MCF 10A (cell line): Measurements from ENCODE around the gene EHD4. TPM values are rescaled to one million over a fixed set of nuclear protein-coding genes. Genes with fewer than 3 reads are reported as not detected.

Experiments
- BruUV-seq: library from RNA; stranded (reverse); fragments of 400-500 nt; replicated peaks from 2 replicates; lab custom pipeline; 2021; lab: Mats Ljungman, UMichigan
- CTCF ChIA-PET: fragments of 300-600 bp; sonication (Branson Sonifier 250); formaldehyde crosslinking; extraction: SDS; loops from one replicate; lab custom pipeline; 2021; ENCODE audit warnings: antibody characterized with exemption, inconsistent platforms; lab: Yijun Ruan, JAX
- POLR2A ChIA-PET: fragments of 300-600, 350-650 bp; sonication (Branson Sonifier 250); formaldehyde crosslinking; extraction: SDS; loops from one replicate; lab custom pipeline; 2020; ENCODE audit warnings: antibody characterized with exemption, inconsistent platforms; lab: Yijun Ruan, JAX
- DNase-seq: peaks from one replicate; pipeline ENCODE4 v3.0.0-alpha.2; 2018; ENCODE audit not compliant: unreplicated experiment
- H3K27ac Mint-ChIP-seq: one replicate; pipeline ENCODE4 v1.8.0; 2022; ENCODE audit warnings: mild to moderate bottlenecking, low read depth, mixed read lengths; ENCODE audit not compliant: unreplicated experiment
- H3K27me3 Mint-ChIP-seq: one replicate; pipeline ENCODE4 v1.8.0; 2022; ENCODE audit warnings: mixed read lengths; ENCODE audit not compliant: insufficient read depth, unreplicated experiment
- H3K36me3 Mint-ChIP-seq: one replicate; pipeline ENCODE4 v1.8.0; 2022; ENCODE audit warnings: mild to moderate bottlenecking, moderate library complexity, mixed read lengths; ENCODE audit not compliant: insufficient read depth, unreplicated experiment
- H3K4me1 Mint-ChIP-seq: one replicate; pipeline ENCODE4 v1.8.0; 2022; ENCODE audit warnings: mixed read lengths; ENCODE audit not compliant: insufficient read depth, unreplicated experiment
- H3K4me3 Mint-ChIP-seq: one replicate; pipeline ENCODE4 v1.8.0; 2022; ENCODE audit warnings: mild to moderate bottlenecking, moderate library complexity, mixed read lengths; ENCODE audit not compliant: unreplicated experiment
- H3K9me3 Mint-ChIP-seq: one replicate; pipeline ENCODE4 v1.8.0; 2022; ENCODE audit warnings: mixed read lengths; ENCODE audit not compliant: unreplicated experiment
- CTCF ChIP-seq: fragments of 200-600 bp; IDR thresholded peaks from one replicate; pipeline ENCODE4 v1.8.0; 2022; ENCODE audit warnings: antibody characterized with exemption, mild to moderate bottlenecking; ENCODE audit not compliant: unreplicated experiment
- intact Hi-C: fragments of 100-400 bp; cut with micrococcal nuclease; formaldehyde crosslinking; loops from 2 replicates; pipeline ENCODE4 v1.14.1; 2022
- total RNA-seq: library from RNA; stranded (reverse); gene quantifications from 2 replicates; pipeline ENCODE4 v1.2.3, GENCODE V29; 2022

EHD4 gene
- total RNA-seq, 1 experiment from 2014 or later, result 27.1 TPM

- ChIA-PET CTCF (interaction anchor here (0.7 to 1.0 kb wide), 2 partner anchors 12 to 28 kb away, joined by 3 read pairs; no protein-coding TSS in a partner anchor), POLR2A (no interaction called here)
- Mint-ChIP-seq H3K4me3 (no peak overlapping the region), H3K36me3 (no peaks in the 10 kb centered on the region), H3K27me3 (no peaks in the 10 kb centered on the region), H3K27ac (no peak overlapping the region), H3K9me3 (no peaks in the 10 kb centered on the region), H3K4me1 (peaks cover 9% of the 10 kb centered on the region)
- TF ChIP-seq CTCF, result no peak
- BruUV-seq, result no TSS peak
- no peak for DNase-seq
- intact Hi-C loops, result no loop called here
These were observed 95.7 kb downstream of the EHD4 start for GRCh38 chr15:41876689-41877088.

GRCh38 chr15:41876007-41876406 lies 96.3 kb downstream of the EHD4 start:
- Mint-ChIP-seq H3K36me3 (no peaks in the 10 kb centered on the region), H3K27me3 (no peaks in the 10 kb centered on the region)

GRCh38 chr15:41874736-41875135 lies 97.6 kb downstream of the EHD4 start:
- no peak for DNase-seq
- H3K4me3 Mint-ChIP-seq, result no peak overlapping the region
- no peaks in the 10 kb centered on the region for H3K9me3 Mint-ChIP-seq
- TF ChIP-seq CTCF, result no peak
- peaks cover 18% of the 10 kb centered on the region for H3K4me1 Mint-ChIP-seq
- no peaks in the 10 kb centered on the region for H3K36me3 Mint-ChIP-seq
- ChIA-PET POLR2A (no interaction called here), CTCF (interaction anchor here (1.0 to 1.6 kb wide), 2 partner anchors 20 to 32 kb away, joined by 3 to 4 read pairs; no protein-coding TSS in a partner anchor)
- no TSS peak for BruUV-seq
- no peaks in the 10 kb centered on the region for H3K27me3 Mint-ChIP-seq
- intact Hi-C loops, result no loop called here
- H3K27ac Mint-ChIP-seq, result no peak overlapping the region

More at GRCh38 chr15:41876007-41876406, 96.3 kb downstream of the EHD4 start:
- CTCF ChIA-PET, result interaction anchor here (0.7 to 1.6 kb wide), 4 partner anchors 11 to 30 kb away, joined by 3 to 4 read pairs (median 3); no protein-coding TSS in a partner anchor
- H3K4me3 Mint-ChIP-seq, result no peak overlapping the region
- DNase-seq, result no peak
- no peaks in the 10 kb centered on the region for H3K9me3 Mint-ChIP-seq
- BruUV-seq, result no TSS peak
- no peak overlapping the region for H3K27ac Mint-ChIP-seq
- no peak for TF ChIP-seq CTCF
- intact Hi-C loops, result no loop called here
- peaks cover 11% of the 10 kb centered on the region for H3K4me1 Mint-ChIP-seq
- POLR2A ChIA-PET, result interaction anchor here (0.6 kb wide), 1 partner anchor 9 kb away, joined by 3 read pairs; no protein-coding TSS in a partner anchor

- H3K9me3 Mint-ChIP-seq, result no peaks in the 10 kb centered on the region
- intact Hi-C loops, result no loop called here
- no peak for TF ChIP-seq CTCF
- H3K4me3 Mint-ChIP-seq, result no peak overlapping the region
- H3K4me1 Mint-ChIP-seq, result peaks cover 18% of the 10 kb centered on the region
- BruUV-seq, result no TSS peak
- H3K36me3 Mint-ChIP-seq, result no peaks in the 10 kb centered on the region
- H3K27me3 Mint-ChIP-seq, result no peaks in the 10 kb centered on the region
- CTCF ChIA-PET, result no interaction called here
- no peak overlapping the region for H3K27ac Mint-ChIP-seq
- no peak for DNase-seq
- POLR2A ChIA-PET, result no interaction called here
These were observed 98.6 kb downstream of the EHD4 start for GRCh38 chr15:41873711-41874110.
